GM18519 (cell line): ENCODE measurements around the gene SNRPA.

Source experiments
- ATAC-seq: cut with Tn5 transposase; IDR thresholded peaks from one replicate; pipeline ENCODE4 v1.9.1; 2021; ENCODE audit warnings: mild to moderate bottlenecking, moderate library complexity; ENCODE audit not compliant: unreplicated experiment, low FRiP score

SNRPA gene

DNA sequence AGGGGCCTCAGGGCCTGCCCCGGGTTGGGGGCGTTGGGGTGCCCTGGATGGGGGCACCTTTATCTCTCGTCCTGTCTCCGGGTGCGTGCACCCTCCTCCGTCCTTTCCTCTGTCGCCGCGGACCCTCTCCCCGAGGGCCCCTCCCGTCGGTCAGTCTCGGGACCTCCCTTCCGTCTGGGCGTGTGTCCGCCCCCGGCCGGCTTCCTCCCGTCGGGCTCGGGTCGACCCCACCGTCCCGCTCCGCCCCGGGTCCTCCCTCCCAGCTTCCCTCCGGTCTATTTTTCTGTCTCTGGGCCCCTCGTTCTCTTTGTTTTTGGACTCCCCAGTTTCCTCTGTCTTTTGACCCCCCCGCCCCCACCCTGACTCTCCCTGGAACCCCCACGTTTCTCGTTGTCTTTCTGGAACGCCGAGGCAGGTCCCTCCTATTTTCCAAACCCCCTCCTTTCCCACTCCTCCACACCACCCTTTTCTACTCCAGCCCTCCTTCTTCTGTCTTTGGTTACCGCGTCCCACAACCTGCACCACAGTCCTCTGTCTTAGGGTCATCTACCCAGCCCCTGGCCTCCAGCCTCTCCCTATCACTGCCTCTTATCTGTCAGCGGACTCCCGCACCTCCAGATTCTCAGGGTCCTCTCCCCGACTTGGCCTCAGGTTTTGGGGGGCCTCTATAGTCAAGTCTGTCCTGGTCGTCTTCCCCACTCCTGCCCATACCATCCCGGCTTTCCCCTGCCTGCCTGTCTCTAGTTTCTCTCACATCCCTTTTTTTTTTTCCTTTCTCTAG lies 48.7 kb downstream of the SNRPA start:
- ATAC-seq, result no peak

DNA sequence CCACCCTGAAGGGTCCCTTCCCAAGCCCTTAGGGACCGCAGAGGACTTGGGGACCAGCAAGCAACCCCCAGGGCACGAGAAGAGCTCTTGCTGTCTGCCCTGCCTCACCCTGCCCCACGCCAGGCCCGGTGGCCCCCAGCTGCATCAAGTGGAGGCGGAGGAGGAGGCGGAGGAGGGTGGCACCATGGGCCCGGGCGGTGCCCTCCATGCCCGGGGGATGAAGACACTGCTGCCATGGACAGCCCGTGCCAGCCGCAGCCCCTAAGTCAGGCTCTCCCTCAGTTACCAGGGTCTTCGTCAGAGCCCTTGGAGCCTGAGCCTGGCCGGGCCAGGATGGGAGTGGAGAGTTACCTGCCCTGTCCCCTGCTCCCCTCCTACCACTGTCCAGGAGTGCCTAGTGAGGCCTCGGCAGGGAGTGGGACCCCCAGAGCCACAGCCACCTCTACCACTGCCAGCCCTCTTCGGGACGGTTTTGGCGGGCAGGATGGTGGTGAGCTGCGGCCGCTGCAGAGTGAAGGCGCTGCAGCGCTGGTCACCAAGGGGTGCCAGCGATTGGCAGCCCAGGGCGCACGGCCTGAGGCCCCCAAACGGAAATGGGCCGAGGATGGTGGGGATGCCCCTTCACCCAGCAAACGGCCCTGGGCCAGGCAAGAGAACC lies 49.5 kb downstream of the SNRPA start:
- ATAC-seq, result no peak

DNA sequence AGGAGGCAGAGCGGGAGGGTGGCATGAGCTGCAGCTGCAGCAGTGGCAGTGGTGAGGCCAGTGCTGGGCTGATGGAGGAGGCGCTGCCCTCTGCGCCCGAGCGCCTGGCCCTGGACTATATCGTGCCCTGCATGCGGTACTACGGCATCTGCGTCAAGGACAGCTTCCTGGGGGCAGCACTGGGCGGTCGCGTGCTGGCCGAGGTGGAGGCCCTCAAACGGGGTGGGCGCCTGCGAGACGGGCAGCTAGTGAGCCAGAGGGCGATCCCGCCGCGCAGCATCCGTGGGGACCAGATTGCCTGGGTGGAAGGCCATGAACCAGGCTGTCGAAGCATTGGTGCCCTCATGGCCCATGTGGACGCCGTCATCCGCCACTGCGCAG lies 50.0 kb downstream of the SNRPA start:
- ATAC-seq, result no peak

DNA sequence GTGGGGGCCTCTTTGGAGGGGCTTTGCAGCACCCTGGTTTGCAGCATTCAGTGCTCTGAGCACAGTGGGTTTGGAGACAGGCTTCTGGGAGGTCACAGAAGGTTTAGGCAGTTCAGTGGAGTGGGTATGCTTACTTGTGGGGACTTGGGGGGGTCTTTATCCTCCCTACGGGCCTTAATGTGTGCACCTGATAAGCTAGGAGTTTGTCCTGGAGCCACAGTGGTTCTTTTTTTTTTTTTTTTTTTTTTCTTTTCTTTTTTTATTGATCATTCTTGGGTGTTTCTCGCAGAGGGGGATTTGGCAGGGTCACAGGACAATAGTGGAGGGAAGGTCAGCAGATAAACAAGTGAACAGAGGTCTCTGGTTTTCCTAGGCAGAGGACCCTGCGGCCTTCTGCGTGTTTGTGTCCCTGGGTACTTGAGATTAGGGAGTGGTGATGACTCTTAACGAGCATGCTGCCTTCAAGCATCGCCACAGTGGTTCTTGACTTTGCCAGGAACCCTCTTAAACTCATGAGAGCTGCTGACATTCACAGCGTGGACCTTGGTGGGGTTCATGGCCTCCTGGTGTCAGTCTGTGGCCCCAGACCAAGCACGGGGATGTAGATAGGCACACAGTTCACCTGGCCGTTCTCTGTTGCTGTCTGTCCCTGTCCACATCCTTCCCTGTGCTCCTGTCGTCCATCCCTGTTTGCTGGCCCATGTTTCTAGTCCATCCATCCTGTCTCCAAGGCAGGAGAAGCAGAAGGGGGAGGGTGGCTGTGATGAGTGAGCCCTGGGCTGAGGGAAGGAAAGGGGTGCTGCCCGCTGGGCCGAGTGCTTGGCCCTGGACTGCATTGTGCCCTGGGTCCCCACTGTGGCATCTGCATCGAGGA lies 50.7 kb downstream of the SNRPA start:
- no peak for ATAC-seq

DNA sequence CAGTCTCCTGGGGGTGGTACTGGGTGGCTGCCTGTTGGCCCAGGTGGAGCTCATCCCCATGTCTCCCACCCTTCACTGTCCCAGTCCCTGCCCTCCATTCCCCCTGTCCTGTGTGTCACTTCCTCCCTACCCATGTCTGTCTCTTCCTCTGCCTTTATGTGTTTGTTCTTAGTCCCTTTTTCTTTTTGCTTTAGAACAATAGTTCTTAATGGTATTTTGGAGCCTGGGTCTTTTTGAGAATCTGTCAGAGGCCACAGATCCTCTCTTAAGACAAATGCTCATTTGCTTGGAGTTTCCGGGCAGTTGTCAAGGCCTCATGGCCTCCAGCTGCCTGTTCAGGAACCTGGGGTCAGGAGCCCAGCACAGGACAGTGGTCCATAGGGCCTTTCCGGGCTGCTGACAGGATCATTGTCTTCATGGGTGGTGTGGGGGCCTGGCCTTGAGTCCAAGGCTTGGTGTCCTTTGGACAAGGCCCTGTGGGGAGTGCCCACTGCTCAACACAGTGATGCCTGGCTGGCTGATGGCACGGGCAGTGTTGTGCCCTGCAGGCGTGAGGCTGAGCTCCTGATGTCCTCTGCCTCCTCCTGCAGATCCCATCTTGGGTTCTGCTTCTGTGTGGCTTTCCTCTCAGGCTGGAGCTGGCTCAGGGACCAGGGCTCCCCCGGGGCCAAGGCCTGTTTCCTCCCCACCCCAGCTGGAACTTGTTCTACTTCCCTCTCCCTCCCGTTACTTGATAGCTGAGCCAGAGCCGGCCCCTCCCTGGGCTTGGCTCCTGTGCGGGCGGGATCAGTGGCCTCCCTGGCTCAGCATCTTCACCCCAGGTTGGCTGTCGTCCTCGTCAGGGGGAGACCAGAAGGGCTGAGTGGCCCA lies 51.5 kb downstream of the SNRPA start:
- ATAC-seq, result no peak

DNA sequence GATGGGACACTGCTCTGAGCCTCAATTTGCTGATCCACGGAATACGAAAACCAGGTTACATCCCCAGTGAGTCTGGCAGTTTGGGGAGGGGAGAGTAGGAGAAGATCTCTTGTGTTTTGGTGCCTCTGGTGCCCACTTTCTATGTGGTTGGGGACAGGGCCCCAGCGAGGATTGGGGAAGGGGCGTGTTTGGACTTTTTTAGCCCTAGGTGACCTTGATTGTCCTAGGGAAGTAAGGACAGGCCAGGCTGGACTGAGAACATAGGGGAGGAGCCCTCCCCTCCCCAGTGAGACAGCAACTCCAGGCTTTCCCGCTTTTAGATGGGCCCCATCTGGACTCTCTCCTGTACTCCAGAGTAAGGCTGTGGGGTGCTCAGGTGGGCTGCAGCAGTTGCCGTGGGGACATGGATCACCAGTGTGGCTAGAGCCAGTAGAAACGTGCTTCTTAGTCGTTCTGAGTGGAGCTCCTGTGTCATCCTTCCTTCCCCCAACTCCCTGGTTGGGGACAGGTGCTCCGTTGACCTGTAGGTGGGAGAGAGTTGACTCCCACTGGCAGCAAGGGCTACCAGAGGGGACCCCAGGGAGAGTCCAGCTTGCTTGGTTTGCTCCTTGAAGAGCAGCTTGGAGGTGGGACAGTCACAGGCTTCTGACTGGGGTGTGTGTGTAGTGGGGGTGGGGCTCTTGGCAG lies 52.3 kb downstream of the SNRPA start:
- no peak for ATAC-seq

DNA sequence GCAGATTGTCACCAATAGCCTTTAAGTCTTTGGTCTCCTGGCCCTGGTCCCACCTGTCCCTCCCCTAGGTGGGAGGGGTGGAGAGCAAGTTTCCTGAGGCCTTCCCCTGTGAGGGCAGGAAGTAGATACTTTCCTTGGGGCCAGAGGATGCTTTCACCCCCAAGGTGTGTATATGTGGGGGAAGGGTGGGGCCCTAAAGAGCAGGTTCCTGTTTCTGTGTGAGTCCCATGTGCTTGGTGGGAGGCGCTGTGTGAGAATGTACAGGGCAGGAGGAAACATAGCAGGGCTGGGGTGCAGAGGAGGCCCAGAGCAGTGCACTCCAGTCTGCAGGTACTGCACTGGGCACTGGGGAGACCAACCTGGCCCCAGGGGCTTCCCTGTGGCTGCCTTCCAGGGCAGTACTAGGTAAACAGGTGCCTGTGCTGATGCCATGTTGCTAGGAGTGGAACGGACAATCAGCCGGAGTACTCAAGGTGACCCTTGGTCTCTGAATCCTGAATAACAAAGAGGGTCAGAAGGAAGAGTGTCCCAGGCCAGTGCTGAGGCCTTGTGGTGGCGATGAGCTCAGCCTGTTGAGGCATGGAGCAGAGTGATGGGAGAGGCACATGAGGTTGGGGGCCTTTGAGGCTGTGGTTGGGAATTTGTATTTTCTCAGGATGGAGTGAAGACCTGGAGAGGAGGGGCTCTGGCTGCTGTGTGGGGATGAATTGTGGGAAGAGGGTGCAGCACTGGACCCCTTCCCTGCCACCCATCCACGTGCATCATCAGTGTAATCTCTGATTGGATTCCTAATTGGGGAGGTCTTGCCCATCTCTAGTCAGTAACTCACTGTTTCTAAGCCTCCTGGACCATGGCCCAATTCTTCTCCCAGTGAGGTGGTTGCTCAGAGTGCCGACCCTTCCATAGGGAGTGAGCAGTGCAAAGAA lies 53.1 kb downstream of the SNRPA start:
- ATAC-seq, result no peak

DNA sequence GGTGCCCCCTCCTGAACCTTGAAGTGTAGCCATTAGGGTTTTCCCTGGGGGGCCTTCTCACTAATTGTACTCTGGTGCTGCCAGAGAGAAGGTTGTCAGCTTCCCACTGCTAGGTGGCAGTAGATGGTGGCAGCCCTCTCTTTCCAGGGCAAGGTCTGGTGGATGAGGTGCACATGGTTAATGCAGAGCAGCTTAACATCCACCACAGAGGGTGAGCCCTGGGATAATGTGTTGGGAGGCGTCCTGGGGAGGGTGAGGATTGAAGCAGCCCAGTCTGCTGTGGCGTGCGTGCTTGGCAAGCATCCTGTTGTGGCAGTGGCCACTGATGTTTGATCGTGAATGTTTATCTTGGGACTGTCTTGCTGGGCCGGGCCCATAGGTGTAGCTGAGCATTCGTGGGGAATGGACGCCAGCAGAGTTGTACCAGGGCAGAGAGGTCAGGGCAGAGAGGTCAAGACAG lies 53.8 kb downstream of the SNRPA start:
- no peak for ATAC-seq

DNA sequence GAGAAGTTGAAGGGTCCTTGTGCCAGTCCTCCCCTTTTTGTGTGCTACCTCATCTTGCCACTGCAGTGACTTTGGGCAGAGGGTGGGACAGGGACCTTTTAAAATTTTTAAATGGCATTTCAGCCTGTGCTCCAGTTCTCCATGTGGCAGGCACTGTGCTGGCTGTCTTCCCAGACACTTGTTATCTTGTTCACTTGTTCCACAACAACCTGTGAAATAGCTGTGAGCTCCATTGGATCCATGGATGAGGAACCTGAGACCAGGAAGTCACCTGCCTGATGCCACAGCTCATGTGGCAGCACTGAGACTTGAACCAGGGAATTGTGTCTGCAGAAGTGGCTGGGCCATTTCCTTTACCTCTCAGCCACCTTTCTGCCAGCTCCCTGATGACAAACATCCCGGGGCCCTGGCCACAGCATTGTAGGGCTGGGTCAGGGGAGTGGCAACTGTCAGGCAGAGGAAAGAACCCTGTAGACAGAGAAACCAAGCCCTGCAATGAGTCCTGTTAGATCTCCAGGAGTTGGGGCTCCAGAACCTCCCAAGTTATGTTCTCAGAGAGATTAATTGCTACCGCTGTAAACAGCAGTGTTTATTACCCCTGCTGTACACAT lies 54.4 kb downstream of the SNRPA start:
- ATAC-seq, result no peak

DNA sequence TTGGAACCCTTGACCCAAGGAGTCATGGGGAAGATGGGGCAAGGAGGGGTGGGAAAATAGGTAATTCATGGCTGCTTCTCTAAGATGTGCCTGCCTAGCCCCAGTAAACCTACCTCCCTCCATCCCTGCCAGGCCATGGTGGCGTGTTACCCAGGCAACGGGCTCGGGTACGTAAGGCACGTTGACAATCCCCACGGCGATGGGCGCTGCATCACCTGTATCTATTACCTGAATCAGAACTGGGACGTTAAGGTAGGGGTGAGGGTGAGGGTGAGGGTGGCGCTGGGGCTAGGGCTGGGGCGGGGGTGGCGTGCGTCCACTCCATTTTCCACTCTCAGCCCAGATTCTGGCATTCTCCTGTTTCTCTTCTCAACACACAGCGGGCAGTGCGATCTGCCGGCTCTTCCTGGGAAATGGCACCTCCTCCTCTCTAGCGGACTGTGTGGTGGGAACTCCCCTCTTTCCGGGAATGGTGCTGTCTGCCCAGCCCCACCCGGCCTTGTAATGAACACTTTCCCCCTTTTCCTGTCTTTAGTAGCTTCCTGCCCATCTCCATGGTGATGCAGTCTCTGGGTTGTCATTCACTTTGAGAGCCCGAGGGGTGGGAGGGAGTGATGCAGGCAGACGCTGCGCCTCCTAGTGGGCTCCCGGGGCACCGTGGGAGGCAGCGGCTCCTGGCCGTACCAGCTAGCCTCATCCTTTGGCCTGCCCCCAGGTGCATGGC lies 55.6 kb downstream of the SNRPA start:
- ATAC-seq, result no peak

DNA sequence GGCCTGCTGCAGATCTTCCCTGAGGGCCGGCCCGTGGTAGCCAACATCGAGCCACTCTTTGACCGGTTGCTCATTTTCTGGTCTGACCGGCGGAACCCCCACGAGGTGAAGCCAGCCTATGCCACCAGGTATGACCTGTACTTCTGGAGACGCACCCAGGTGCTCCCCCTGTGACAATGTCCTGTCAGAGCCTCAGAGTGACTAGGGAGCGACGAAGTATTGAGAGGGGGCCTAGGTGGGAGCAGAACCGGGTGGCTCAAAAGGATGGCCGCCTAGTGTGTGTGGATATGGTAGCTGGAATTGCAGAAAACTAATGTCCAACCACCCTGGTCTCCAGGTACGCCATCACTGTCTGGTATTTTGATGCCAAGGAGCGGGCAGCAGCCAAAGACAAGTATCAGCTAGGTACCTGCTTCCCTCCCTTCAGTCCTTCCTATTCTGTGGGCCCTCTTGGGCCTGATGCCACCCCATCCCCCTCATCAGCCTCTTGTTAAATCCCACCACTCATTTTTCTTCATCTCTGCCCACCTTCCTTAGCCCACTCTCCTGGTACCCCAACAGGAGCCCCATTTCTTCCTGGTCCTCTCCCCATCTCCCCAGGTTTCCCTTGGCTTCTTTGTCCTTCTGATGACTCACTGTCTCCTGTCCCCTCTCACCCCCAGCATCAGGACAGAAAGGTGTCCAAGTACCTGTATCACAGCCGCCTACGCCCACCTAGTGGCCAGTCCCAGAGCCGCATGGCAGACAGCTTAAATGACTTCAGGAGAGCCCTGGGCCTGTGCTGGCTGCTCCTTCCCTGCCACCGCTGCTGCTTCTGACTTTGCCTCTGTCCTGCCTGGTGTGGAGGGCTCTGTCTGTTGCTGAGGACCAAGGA lies 56.4 kb downstream of the SNRPA start:
- ATAC-seq, result no peak

DNA sequence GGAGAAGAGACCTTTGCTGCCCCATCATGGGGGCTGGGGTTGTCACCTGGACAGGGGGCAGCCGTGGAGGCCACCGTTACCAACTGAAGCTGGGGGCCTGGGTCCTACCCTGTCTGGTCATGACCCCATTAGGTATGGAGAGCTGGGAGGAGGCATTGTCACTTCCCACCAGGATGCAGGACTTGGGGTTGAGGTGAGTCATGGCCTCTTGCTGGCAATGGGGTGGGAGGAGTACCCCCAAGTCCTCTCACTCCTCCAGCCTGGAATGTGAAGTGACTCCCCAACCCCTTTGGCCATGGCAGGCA lies 57.0 kb downstream of the SNRPA start:
- no peak for ATAC-seq

DNA sequence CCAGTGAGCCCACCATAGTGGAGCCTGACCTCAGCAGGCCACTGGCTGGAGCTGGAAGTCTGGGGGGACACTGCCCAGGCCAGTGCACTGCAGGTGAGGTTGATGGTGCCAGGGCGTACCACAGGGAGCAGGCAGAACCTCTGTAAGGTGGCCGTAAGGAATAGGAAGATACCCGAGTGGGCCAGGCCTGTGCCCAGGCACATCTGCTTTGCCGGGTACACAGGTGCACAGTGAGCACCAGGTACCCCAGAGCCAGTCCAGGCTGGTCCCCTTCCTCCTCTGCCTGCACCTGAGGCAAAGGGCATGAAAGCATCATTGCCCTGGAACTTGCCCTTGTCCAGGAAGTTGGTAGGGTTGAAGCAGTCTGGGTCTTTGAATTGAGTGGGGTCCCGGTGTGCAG lies 57.5 kb downstream of the SNRPA start:
- ATAC-seq, result no peak

DNA sequence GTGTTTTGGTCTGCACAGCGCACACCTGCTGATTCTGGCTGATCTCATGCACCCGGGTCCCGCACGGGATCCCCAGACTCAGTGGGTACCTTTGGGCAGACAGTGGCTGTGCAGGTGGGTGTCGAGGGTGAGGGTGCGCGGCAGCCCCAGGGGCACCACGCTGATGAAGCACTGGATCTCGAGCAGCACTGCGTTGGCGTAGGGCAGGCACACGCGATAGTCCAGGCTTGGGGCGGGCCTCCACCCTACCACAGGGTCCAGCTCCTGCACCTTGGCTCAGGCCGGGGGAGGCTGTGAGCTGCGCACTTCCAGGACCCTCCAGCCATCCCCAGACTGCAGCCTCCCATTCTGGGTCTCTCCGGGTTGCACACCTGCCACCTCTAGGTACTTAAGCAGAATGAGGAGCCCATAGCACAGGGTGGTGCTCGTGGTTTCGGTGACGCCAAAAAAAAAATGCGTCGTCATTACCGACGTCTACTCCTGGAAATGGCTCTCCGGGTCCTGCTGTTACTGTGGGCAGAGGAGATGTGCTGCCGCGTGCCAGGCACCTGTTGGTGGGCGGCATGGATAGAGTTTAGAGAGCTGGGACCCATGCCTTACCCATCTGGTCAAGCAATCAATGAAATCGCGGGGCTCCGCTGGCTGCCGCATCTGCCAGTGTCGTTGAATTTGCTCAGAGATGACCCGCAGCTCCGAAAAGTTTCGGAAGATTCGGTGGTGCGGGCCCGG lies 58.5 kb downstream of the SNRPA start:
- ATAC-seq, result no peak

DNA sequence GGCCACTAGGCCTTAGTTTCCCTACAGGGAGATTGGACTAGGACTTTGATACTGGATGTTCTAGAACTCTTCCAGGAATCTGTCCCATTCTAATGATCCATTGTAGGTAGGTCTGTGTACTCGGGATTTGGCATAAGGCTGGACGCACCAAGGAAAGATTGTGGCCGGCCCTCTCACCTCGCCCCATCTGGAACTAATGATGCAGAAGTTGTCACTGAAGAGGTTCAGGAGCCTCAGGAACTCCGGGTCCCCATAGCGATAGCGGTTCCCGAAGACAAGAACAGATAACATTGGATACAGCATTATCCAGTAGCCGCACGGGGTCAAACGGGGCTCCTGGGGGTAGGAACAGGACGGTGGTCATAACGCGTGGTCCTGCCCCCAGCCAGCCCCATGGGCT lies 59.2 kb downstream of the SNRPA start:
- no peak for ATAC-seq
